HG03378 (cell line): ENCODE results near the gene S100PBP.

Source experiments
- ATAC-seq: cut with Tn5 transposase; IDR thresholded peaks from one replicate; pipeline ENCODE4 v1.9.1; 2021; ENCODE audit warnings: mild to moderate bottlenecking, moderate library complexity; ENCODE audit not compliant: unreplicated experiment

Gene S100PBP

DNA sequence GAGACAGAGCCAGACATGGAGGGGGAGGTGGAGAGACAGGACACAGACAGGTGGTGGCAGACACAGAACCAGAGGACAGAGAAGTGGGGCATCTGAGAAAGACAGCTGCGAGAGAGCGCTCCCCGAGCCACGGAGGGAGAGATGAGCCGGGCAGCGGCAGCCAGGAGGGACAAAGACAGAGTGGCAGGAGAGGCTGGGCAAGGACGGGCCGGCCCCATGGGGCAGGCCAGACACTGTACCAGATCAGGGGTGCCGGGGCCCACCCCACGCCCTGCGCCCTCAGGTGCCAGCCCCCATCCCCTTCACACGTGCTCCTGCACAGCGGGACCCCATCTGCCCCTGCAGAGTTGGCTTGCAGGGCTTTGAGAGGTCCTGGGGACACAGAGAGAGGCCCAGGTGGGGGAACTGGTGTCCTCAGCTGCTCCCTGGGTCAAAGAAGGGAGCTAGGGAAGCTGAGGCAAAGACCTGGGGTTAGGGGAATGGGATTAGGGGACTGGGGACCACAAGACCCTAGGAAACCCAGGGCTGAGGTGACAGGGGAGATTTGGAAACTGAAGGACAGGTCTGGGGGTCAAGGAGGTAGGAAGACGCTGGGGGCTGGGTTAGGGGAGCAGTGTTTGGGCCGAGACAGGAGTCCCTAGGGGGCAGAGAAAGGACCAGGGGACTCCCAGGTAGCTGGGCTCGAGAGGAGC, 52.6 kb downstream of the S100PBP start:
- no peak for ATAC-seq

GRCh38 chr1:32870615-32871363, 53.3 kb downstream of the S100PBP start, which contains the start of gene FNDC5:
TSS of gene FNDC5 (minus strand) at chr1:32870912.
- no peak for ATAC-seq

DNA sequence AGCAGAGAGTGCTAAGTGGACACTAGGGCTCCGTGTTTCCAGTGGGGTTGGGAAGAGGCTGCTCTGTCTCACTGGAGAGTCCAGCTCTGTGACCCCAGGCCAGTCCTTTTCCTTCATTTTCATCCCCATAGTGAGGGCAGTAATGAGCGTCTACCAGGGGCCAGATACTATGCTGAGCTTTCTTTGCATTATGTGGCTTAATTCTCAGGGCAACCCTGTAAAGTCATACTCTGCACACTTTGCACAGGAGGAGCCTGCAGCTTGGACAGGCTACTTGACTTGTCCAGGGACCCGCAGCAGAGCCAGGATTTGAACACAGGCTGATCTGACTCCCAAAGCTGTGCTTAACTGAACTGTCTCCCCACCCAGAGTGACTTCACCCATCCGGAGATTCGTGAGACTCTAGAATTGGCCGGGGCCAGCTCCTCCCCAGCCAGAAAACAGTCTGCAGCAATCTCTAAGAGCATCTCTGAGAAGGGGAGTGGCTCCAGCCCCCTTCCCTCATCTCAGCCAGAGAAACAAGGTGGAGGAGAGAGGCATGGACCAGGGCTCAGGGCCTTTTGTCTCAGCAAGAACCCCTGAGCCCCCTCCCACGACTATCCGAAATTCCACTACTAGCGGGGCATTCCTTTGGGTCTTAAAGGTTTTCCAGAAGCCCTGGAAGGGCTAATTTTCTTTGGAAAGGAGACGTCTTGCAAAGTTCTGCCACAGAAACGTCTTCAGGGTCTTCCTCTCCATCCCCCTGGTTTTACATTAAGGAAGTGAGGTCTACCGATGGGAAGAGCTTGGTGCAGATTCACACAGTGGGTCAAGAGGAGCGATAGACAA, 54.1 kb downstream of the S100PBP start:
- no peak for ATAC-seq

GRCh38 chr1:32872192-32872460, 54.7 kb downstream of the S100PBP start:
- no peak for ATAC-seq

DNA sequence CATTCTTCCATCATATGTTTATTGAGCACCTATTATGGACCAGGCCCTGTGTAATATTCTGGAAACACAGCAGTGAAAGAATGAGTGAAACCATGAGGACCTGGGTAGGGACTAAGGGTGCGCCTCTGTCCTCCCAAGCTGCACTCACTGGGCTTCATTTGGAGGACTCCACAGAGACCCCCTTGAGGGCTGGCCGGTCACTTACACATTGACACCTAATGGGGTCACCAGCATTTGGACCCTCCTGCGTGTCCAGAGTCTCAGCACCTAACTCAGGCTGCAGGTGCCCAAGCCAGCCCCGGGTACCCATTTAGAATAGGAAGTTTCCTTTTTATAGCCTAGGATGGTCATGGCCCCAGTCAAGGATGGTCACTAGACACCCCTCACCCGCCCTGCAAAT, 56.0 kb downstream of the S100PBP start:
- no peak for ATAC-seq

DNA sequence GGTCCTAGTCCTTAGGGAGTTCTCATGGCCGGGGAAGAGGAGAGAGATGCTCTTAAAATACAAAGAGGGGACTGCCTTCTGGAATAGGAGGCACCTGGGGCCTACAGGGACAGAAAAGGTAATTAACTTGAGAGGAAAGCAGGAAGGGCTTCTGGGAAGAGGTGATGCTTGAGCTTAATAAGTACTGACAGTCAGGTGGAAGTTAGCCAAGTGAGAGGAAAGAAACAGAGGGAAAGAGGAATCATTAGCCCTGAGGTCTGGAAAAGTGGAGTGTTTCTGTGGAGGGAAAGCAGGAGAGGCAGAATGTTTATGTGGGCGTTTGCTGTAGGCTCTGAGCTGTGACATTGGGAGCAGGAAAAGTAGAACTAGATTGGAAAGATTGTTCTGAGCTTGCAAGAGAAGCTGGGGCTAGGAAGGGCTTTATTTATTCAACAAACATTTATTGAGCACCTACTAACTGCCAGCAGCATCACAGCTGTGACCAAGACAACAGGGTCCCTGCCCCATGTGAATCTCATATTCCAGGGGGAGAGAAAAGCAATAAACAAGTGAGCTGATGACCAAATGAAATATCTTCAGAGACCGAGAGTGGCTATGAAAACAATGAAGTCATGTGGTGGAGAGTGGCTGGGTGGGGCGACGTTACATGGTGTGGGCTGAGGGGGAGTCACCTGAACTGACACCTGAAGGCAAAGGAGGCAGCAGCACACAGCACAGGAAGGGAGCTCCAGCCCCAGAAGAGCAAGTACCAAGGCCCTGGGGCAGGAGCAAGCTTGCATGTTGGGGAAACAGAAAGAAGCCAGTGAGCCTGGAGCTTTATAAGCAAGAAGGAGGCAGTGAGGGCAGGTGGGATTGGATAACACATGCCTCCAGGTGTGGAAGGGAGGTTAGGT, 57.7 kb downstream of the S100PBP start:
- no peak for ATAC-seq

- no peak for ATAC-seq
Measured at GRCh38 chr1:32876341-32877210, 59.1 kb downstream of the S100PBP start.

DNA sequence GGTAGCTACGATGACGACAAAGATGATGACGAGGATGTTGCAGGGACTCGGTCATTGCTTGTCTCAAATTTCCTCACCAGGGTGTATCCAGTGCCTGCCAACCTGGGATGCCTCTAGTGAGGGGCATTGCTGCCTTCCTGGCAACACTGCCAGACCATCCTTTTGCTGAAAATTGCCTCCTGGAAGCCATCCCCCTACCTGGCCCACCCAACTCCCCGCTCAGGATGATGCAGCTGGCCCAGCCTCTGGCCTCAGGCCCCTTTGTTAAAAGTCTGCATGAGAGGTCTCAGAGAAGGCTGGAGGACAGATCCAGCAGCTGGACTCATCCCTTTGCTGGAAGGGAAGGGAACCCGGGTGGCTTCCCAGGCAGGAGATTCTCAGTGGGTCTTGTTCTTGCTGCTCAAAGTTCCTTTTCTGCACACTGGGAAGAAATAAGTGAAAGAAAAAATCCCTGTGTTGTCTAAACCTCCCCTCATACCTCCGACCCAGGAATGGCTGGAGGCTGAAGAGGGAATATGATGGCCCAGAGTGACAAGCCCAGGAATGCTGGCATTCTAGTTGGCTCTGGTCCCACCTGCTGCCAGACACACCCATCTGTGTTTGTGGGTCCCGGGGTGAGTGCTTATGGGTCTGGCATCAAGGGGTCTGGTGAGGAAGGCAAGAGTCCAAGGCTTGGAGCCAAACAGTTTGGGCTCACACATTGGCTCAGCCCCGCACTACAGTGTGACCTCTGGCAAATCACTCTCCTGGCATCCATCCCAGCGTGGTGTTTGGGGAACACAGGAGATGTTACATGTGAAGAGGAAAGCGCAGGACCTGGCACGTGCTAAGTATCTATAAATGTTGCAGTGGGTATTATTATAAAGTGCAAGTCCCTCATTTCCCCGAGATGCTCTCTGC, 60.0 kb downstream of the S100PBP start:
- no peak for ATAC-seq

GRCh38 chr1:32878183-32878582, 60.7 kb downstream of the S100PBP start:
- ATAC-seq: no peak

GRCh38 chr1:32878637-32879041, 61.2 kb downstream of the S100PBP start:
- ATAC-seq: no peak

GRCh38 chr1:32881291-32881690, 63.8 kb downstream of the S100PBP start:
- ATAC-seq: no peak

- no peak for ATAC-seq
Measured at GRCh38 chr1:32881871-32882850, 64.7 kb downstream of the S100PBP start.

DNA sequence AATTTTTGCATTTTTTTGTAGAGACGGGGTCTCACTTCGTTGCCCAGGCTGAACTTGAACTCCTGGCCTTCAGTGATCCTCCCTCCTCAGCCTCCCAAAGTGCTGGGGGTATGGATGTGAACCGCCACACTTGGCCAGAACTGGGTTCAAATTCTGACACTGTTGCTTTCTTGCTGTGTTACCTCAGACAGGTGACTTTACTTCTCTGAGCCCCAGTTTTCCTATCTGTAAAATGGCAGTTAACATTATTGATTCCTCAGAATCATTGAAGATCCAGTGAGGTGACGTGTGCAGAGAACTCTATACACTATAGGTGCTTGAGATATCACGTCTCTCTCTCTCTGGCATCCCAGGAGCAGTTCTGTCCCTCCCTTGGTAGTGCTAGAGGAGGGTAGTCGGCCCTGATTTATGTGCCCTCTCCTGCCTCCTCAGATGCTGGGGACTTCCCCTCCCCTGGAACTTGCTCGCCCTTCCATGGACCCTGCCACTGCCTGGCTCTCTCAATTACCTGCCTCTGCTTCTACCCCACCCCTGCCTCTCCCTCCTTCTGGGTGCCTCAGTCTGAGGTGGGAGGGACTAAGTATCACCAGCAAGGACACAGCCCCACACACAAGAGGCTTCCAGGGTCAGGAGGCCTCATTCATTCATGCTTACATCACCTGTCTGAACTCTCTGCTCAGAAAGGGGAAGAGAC, 66.0 kb downstream of the S100PBP start:
- no peak for ATAC-seq

DNA sequence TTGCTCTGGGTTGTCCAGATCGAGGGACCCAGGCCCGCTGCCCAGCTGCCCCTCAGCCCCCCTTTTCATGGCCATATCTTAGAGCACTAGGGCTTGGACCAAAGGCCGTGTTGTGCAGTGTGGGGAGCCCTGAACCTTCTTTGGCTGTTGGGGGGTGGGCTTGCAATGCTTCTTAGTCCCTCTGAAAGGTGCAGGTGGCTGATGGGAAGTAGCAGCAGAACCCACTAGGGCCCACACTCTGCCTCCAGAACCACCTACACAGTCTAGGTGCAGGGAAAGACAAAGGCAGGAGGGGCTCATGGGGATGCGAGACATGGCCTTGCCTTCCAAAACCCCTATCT, 66.5 kb downstream of the S100PBP start:
- no peak for ATAC-seq

DNA sequence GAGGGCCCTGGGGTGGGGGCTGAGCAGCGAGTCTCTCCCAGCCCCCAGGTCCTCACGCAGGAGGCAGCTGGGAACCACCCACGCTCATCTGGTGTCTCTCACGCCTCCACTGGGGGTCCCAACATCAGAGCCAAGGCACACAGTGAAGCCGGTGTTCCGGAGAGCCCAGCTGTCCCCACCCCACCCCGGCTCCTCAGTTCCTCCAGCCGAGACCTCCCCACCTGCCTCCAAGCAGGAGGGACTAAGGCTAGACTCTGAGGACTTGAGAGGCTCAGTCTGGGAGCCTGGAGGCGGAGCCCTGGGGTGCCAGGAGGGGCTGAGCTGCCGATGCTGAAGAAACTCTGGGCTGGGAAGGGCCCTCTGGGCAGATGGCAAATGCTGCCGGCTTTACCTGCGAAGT, 67.3 kb downstream of the S100PBP start:
- ATAC-seq: no peak

GRCh38 chr1:32885676-32886003, 68.2 kb downstream of the S100PBP start:
- no peak for ATAC-seq
